ENCODE measurements around the gene ORAI2. TPM values are rescaled to one million over a fixed set of nuclear protein-coding genes. Genes with fewer than 3 reads are reported as not detected.
A peak's percentile ranks its signal among the peaks of the same experiment; 100 is the strongest.

Gene ORAI2
- total and polyA plus RNA-seq, 2 of the 13 experiments (the other 11 are each of a cell fraction or from before 2014, with no cell fraction given): 3.0 to 6.0 TPM

- TF ChIP-seq ZNF607 (CRISPR knock-in tag; IDR thresholded peaks at IDR 0.05; ENCODE audit: borderline replicate concordance) (no peak), MED8 (CRISPR knock-in tag; IDR thresholded peaks at IDR 0.05; ENCODE audit: insufficient replicate concordance) (no peak), TRIM22 (IDR thresholded peaks at IDR 0.05) (no peak), ZXDC (CRISPR knock-in tag; IDR thresholded peaks at IDR 0.05) (no peak), ZNF713 (CRISPR knock-in tag; IDR thresholded peaks at IDR 0.05) (no peak), ZSCAN5A (CRISPR knock-in tag; IDR thresholded peaks at IDR 0.05; ENCODE audit: borderline replicate concordance) (no peak), ZMAT5 (CRISPR knock-in tag; IDR thresholded peaks at IDR 0.05; ENCODE audit: borderline replicate concordance, low read depth) (no peak), SIN3B (IDR thresholded peaks at IDR 0.05; ENCODE audit: low read length) (no peak), GATAD1 (CRISPR knock-in tag; IDR thresholded peaks at IDR 0.05) (0 out of 2 replicates have a peak, but pooled peaks have one; percentile 29), HOXA9 (CRISPR knock-in tag; IDR thresholded peaks at IDR 0.05; ENCODE audit: borderline replicate concordance) (no peak), ZNF800 (CRISPR knock-in tag; IDR thresholded peaks at IDR 0.05) (0 out of 2 replicates have a peak, but pooled peaks have one; percentile 50), ELF4 (CRISPR knock-in tag; IDR thresholded peaks at IDR 0.05; ENCODE audit: borderline replicate concordance) (no peak), EP300 (IDR thresholded peaks at IDR 0.05; ENCODE audit: low read depth in 2 of 2, low read length in 2 of 2) (no peak), EP300 (CRISPR knock-in tag; IDR thresholded peaks at IDR 0.05; ENCODE audit: borderline replicate concordance) (no peak), ZNF441 (CRISPR knock-in tag; IDR thresholded peaks at IDR 0.05; ENCODE audit: borderline replicate concordance) (no peak), SNRNP70 (IDR thresholded peaks at IDR 0.05; ENCODE audit: low read depth, low read length) (no peak), ZNF512B (CRISPR knock-in tag; IDR thresholded peaks at IDR 0.05; ENCODE audit: borderline replicate concordance) (no peak), MAFG (CRISPR knock-in tag; IDR thresholded peaks at IDR 0.05) (no peak)
Measured at GRCh38 chr7:102451371-102452054, 18.1 kb downstream of the ORAI2 start (continued).

All from HepG2 (cell line).